ENCODE results near the gene CRKL. TPM values are rescaled to one million over a fixed set of nuclear protein-coding genes. Genes with fewer than 3 reads are reported as not detected.
"Not testable (repeated sequence)": the region's sequence is repeated elsewhere in the genome, so short reads cannot be mapped to it uniquely, and the experiment has no call there.

The CRKL gene
- total RNA-seq, 1 donor from 2014 or later: 58.3 TPM

DNA sequence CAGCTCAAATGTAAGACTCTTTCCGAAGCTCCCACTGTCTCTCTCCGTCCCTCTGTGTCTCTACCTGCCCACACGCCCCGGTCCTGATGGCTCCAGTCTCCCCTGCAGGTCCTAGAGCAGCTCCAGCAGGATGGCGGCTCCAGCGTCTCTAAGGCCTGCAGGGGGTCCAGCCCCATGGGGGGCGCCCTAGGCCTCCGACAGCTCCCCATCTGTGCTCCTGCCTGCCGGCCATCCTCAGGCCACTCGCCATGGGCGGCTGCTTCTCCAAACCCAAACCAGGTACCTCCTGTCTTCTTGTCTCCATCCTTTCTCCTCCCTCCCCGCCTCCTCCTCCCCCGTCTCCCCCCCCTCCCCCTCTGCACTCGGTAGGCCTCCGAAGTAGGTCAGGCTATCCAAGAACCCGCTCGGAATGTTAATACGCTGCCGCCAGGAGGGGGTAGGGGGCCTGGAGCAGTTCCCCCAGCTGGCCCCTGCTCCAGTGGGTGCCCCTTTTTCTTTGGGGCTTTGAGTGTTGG is 50.5 kb downstream of the CRKL start:
- DNase-seq: no peak

DNA sequence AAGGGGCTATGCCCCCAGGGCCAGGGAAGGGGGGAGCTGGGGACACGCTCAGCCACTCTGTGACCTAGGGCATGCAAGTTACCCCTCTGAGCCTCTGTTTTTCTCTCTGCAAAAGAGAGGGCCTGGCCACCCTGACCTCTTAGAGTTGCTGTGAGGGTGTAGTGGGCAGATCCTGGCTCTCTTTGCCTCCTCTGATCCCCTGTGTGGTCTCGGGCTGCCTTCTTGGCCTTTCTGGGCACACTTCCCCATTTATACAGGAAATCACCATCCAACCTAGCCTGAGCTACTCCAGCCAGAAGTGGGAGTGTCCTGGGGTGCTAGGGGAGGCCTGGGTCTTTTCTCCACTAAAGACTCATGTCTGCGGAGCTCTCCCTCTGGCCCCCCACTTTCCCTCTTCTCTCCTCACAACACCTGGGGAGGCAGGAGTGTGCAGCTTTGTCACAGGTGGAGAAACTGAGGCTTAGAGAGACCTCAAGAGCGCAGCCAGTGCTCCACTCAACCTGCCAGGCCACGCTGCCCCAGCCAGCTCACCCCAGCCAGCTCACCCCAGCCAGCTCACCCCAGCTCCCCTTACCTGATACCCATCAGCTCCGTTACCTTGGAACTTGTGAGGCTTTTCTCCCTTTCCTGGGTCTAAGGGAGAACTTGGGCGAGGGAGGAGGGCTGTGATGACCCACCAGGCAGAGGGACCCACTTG is 51.2 kb downstream of the CRKL start:
- no peak for DNase-seq

DNA sequence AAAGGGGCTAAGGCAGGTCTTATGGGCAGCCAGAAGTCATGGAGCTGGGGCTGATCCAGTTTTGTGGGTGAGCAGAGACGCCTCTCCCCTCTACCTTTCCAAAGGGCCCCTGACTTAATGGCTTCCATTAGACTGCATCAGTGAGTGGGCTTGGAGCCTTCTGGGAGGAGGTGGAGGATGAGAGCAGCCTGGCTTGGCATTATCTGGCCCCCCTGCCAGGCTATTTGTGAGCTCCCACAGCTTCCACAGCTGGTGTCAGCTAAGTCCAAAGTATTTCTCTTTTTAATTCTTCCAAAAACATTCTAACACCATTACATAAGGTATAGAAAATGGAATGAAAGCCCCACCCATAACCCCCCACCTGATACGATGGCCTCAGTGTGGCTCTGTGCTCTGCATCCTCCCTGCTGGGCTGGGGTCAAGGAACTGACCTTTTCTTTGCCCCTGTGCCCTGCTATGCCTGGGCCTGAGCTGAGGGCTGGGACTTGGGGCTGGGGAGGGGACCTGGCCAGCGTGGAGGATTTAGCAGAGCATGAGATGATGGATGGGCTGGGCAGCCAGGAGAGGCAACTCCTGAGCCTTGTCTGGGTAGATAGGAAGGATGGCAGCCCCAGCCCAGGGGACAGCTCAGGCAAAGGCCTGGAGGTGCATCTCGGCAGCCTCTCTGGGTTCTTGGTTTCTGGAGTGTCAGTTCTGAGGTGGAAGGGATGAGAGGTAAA is 53.9 kb downstream of the CRKL start:
- no peak for DNase-seq

DNA sequence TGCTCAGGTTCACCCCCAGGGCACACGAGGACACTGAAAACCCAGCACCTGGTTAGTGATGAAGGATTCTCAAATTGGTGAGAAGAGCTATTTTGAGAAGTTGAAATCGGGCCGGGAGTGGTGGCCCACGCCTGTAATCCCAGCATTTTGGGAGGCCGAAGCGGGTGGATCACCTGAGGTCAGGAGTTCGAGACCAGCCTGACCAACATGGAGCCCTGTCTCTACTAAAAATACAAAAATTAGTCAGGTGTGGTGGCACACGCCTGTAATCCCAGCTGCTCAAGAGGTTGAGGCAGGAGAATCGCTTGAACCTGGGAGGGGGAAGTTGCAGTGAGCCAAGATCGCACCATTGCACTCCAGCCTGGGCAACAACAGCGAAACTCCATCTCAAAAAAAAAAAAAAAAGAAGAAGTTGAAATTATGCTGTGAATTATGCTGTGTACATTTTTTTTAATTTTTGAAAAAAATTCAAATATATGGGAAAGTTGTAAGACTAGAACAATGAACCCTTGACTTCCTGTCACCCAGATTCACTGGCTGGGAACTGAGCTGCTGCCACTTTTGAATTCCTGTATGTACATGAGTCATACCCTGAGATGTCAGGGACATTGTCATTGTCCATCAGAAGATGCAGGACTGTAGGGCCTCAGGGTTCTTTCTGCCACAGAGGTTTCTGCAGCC is 54.9 kb downstream of the CRKL start:
- not testable (repeated sequence) for DNase-seq

DNA sequence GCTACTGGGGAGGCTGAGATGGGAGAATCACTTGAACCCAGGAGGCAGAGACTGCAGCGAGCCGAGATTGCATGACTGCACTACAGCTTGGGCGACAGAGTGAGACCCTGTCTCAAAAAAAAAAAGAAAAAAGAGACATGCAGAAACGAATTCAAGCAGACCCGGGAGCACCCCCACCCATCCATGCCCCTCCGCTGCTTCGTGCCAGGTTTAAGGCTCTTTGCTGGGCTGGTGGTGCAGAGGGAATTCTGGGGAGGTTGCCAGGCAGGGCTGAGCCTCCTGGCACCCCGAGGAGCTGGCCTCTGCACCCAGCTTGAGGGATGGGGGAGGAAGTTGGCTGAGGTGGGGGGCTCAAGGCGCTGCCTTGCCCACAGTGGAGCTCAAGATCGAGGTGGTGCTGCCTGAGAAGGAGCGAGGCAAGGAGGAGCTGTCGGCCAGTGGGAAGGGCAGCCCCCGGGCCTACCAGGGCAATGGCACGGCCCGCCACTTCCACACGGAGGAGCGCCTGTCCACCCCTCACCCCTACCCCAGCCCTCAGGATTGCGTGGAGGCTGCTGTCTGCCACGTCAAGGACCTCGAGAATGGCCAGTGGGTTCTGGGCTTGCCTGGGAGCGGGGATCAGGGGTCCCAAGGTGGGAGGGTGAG is 55.8 kb downstream of the CRKL start:
- no peak for DNase-seq

DNA sequence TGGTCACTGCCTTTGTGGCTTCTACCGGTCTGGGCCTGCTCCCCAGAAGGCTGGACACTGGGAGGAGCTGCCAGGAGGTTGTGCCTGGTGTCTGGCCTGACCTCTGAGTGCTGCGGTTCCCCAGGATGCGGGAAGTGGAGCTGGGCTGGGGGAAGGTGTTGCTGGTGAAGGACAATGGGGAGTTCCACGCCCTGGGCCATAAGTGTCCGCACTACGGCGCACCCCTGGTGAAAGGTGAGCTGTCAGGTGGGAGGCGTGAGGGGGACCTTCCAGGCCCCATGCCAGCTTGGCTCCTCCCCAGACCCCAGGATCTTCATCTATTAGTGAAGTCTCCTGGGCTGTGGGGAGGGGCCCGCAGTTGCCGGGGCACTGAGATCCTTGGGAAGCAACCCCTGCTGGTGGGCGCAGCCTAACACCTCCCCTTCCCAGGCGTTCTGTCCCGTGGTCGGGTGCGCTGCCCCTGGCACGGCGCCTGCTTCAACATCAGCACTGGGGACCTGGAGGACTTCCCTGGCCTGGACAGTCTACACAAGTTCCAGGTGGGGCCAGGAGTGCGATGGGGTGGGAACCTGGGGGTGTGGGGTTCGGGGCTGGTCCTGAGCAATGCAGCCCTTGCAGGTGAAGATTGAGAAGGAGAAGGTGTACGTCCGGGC is 56.6 kb downstream of the CRKL start:
- no peak for DNase-seq

DNA sequence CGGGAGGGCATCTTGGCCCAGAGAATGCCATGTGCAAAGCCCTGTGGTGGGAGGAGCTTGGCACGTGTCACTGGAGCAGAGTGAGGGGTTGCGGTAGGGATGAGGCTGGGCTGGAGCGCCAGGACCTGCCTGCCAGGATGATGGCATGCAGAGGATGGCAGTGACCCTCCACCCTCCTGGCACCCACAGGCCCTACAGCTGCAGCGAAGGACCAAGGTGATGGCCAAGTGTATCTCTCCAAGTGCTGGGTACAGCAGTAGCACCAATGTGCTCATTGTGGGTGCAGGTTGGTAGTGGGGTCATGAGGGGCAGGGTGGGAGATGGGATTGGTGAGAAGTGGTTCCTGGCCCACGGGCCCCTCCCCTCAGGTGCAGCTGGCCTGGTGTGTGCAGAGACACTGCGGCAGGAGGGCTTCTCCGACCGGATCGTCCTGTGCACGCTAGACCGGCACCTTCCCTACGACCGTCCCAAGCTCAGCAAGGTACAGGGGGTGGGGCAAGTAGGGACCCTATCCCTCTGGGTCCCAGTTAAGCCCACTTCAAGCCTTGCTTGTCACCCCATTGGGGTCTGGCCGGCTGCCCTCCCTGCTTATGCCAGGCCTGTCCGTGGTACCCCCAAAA is 57.2 kb downstream of the CRKL start:
- DNase-seq: no peak

DNA sequence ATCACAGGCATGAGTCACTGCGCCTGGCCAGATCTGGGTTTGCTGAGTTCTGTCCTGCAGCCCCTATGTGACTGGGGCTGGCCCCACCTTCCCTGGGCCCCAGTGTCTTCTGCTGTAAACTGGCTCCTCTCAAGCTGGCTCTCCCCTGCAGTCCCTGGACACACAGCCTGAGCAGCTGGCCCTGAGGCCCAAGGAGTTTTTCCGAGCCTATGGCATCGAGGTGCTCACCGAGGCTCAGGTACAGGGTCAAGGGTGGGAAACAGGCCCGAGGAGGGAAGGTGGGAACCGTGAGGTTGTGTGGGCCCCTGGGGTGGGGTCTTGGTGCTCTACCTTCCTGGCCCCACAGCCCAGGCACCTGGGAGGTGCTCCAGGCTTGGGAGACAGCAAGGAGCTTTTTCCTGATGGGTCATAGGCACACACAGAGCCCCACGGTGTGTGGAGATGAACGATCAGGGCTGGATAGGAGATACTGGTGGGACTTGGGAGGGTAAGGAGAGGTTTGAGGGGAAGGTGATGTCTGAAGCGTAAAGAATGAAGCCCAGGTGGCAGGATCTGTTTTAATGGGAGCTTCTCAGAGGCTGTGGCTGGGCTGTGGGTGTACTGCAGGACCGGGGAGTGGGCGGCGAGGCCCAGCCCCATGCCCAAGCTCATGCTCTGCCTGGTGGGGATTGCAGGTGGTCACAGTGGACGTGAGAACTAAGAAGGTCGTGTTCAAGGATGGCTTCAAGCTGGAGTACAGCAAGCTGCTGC is 58.5 kb downstream of the CRKL start:
- DNase-seq: no peak

DNA sequence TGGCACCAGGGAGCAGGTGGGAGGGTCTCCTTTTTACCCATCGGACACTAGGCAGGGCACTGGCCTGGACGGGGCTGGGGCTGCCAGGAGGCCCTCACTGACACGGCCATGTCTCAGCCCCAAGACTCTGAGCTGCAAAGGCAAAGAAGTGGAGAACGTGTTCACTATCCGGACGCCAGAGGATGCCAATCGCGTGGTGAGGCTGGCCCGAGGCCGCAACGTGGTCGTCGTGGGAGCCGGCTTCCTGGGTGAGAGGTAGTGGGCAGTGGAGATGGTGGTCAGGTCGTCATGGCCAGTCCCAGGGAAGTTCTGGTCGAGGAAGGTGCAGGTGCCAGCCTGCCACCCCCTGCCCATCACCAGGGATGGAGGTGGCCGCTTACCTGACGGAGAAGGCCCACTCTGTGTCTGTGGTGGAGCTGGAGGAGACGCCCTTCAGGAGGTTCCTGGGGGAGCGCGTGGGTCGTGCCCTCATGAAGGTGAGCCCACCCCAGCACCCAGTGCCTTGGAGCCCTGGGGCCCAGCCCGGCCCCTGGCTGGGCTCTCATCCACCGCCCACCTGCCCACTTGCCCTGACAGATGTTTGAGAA is 59.2 kb downstream of the CRKL start:
- DNase-seq: no peak

DNA sequence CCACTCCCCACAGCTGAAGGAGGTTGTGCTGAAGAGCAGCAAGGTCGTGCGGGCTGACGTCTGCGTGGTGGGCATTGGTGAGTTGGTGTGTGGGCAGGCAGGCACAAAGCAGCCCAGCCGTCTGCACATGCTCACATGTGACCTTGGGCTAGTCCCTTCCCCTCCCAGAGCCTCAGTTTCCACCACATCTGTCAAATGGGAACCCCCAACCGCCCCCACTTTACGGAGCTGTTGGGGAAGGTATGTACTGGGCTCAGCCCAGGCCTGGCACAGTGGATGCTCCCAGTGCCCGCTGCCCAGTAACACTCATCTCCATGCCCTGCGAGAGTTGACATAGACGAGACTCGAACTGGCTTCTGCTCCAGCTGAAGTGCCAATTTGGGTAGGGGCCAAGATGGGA is 59.8 kb downstream of the CRKL start:
- no peak for DNase-seq

DNA sequence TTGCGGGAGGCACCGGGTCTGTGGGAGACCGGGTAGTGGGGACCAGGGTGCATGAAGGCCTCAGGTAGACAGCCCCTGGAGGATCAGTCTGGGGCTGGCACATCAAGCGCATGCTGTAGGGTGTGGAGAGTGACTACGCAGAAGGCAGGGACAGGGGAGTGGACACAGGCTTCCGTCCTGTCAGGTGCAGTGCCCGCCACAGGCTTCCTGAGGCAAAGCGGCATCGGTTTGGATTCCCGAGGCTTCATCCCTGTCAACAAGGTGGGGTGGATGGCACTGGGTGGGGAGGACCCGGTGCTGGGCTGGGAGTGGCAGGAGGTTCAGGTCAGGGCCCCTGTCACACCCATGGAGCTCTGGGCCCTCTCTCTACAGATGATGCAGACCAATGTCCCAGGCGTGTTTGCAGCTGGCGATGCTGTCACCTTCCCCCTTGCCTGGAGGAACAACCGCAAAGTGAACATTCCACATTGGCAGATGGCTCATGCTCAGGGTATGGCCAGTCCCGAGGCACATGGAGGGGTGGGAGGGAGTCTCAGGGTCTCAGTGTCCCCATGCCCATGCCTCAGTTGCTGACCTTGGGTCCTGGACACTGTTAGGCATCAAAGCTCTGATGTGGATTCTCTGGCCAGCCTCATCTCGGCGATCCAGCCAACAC is 60.4 kb downstream of the CRKL start:
- DNase-seq: no peak

DNA sequence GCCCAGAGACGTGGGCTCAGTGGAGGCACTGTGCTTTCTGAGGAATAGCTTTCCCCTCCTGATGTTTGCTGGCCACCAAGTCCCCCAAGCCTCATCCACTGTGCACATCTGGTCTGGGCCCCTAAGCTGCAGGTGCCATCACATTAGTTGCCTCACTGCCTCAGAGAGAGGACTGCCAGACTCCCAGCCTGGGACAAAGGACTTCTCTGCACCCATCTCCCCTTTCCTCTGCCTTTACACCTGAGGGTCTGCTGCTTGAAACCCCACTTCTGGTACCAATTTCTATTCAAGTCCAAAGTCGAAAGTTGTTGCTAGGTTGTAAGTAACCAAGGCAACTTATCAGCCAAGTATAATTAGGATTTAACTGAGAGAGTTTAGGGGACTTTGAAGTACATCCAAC is 61.2 kb downstream of the CRKL start:
- DNase-seq: no peak

DNA sequence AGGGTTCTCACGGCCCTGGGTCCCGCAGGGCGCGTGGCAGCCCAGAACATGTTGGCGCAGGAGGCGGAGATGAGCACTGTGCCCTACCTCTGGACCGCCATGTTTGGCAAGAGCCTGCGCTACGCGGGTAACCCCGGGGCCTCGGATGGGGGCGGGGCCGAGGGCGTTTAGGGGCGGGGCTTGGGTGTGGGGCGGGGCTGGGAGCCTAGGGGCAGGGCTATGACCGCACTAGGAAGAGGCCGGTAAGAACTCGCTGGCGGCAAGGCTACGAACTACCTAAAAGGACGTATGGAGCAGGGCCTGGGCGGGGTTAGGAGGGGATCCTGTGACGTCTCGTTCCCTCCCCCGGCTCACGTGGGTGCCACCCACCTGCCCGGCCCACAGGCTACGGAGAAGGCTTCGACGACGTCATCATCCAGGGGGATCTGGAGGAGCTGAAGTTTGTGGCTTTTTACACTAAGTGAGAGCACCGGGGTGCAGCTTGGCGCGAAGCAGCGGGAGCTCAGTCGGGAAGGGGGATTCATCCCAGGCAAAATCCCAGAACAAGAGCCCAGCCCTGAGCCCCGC is 62.1 kb downstream of the CRKL start:
- no peak for DNase-seq

DNA sequence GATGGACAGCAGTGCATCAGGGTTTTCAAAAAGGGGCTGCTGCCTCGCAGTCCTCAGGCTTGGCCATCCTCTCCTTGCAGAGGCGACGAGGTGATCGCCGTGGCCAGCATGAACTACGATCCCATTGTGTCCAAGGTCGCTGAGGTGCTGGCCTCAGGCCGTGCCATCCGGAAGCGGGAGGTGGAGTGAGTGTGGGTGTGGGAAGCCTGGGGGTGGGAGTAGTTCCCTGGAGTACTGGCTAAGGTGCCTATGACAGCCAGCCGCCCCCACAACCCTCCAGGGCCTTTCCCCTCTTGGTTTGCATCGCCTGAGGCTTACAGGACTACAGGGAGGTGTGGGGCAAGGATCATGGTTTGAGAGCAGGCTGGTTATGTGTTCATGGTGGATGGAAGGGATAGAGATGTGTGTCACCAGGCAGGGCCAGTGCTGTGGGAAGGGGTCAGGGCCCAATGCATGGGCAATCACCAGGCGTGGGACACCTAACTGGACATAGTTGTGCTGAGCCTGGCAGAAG is 62.8 kb downstream of the CRKL start:
- DNase-seq: no peak

DNA sequence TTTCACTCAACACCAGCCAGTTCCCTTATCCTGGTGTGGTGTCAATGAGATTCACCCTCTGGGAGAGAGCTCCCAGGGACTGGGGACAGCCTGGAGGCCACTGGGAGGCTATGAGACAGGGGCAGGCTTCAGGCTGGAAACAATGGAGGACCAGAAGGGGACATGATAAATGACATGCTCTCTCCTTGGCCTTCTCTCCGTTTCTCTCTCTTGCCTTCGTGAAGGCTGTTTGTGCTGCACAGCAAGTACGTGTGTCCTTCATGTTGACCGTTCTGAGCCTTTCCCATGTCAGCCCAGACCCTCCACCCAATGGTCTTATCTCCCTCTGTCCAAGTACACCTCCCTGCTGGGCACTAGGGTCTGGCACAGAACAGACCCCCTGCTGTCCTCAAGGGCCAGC is 63.3 kb downstream of the CRKL start:
- no peak for DNase-seq

DNA sequence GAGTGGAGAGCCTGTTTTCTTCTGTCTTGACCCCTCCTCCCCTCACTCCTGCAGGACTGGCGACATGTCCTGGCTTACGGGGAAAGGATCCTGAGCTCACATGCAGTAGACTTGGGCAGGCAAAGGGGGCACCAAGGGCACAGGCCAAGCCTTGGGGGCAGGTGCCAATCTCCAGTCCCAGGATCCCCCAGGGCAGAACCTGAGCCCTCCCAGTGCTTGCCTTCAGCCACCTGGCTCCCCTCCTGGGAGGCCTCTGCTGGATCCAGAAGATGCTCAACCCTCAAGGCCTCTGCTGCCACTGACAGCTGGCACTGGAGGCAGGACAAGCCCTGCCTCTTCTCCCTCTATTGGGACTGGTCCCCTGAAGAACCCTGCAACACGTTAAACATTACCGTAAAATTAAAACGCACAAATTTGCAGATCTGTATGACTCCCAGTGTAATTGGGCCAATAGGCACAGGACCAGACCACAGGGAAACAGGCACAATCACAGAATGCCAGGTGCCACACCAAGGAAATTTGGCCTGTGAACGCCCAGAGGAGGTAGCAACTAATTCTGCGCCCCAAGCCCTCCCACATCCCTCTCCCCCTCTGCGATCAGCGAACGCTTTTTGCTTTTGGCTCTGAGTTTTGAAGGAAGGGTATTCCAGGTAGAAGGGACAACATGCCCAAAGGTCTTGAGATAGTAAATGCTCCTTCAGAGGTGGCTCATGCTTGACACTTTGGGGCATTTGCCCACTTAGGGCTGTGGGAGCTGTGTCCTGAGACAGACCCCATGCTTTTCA is 63.9 kb downstream of the CRKL start:
- no peak for DNase-seq

DNA sequence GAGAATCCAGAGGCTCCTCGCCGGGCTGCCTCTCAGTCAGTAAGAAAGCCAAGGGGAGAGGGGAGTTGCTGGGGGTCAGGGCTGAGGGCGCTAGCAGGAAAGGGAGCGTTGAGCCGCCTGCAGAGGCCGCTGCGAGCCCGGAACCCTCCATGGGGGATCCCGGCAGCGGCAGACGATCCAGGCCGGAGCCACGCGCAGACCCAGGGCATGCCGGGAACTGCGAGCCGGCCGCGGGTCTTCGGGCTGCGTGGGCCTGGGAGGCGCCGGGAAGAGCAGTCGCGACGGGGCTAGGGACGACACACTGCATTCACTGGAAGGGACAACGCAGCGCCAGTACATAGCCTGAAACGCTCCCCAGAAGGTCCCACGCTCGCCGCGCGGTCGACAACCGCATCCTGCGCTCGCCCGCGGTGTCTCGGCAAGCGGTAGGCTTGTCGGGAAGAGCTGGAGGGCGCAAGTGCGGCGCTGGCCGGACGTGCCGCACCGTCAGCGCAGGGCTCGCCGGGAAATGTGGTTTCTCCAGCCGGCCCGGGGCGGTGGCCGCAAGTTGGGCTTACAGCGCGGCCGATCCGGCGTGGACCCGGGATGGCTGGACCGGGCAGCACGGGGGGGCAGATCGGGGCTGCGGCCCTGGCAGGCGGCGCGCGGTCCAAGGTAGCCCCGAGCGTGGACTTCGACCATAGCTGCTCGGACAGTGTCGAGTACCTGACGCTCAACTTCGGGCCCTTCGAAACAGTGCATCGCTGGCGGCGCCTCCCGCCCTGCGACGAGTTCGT is 64.8 kb downstream of the CRKL start, which contains the start of gene LZTR1:
Gene LZTR1 (plus strand): TSS at position 511 of the 776 bp plus-strand sequence. CDS start 75 bp downstream, at position 586.
- peak; percentile 80 for DNase-seq

DNA sequence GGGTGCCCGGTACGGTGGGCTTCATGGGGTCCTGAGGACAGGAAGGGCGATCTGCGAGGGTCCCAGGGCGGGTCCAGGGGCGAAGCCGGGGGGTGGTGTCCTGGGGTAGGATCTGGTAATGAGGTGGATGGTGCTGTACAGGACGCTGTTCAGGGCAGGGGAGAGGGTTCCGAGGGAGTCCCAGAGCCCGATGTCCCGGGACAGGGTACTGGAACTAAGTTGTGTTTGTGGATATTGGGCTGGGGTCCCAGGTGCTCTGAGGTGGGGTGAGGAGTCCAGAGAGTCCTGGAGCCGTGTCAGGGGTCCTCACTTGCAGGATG is 65.3 kb downstream of the CRKL start:
- no peak for DNase-seq
